PC-9 (cell line): ENCODE results near the gene SMARCD1. TPM values are rescaled to one million over a fixed set of nuclear protein-coding genes. Genes with fewer than 3 reads are reported as not detected.

Experiments
- BruUV-seq: library from RNA; stranded (reverse); fragments of 400-500 nt; replicated peaks from 2 replicates; lab custom pipeline; 2021; lab: Mats Ljungman, UMichigan
- CTCF ChIA-PET: fragments of 300-600 bp; sonication (Branson Sonifier 250); formaldehyde crosslinking; loops from one replicate; lab custom pipeline; 2022; ENCODE audit warnings: antibody characterized with exemption; lab: Charles Lee
- POLR2A ChIA-PET: fragments of 300-600 bp; sonication (Branson Sonifier 250); formaldehyde crosslinking; loops from one replicate; lab custom pipeline; 2022; ENCODE audit warnings: antibody characterized with exemption; ENCODE audit not compliant: unreplicated experiment; lab: Charles Lee
- DNase-seq, 2 experiments: peaks; one replicate each; pipeline versions ENCODE4 v3.0.0 to v3.0.0-alpha.2; 2015 to 2022; ENCODE audit warnings: mixed read lengths in 1 of 2
- H2AFZ ChIP-seq: fragments of 200-600 bp; sonication (generic); 2 replicates; pipeline ENCODE4 v1.8.1; 2017; ENCODE audit warnings: antibody characterized with exemption
- H3F3A ChIP-seq: fragments of 200-600 bp; sonication (generic); 2 replicates; pipeline ENCODE4 v1.8.1; 2017; ENCODE audit warnings: antibody characterized with exemption, mild to moderate bottlenecking, low read depth; ENCODE audit not compliant: insufficient read depth
- H3K27ac ChIP-seq: fragments of 200-600 bp; sonication (generic); 2 replicates; pipeline ENCODE4 v1.6.1; 2016; ENCODE audit warnings: mixed run types
- H3K27me3 ChIP-seq: fragments of 200-600 bp; sonication (generic); 2 replicates; pipeline ENCODE4 v1.6.1; 2016; ENCODE audit warnings: low read depth, mixed run types; ENCODE audit not compliant: insufficient read depth
- H3K36me3 ChIP-seq: fragments of 200-600 bp; sonication (generic); 2 replicates; pipeline ENCODE4 v1.6.1; 2016; ENCODE audit warnings: low read depth, mixed run types
- H3K4me1 ChIP-seq: fragments of 200-600 bp; sonication (generic); replicated peaks from 2 replicates; pipeline ENCODE4 v1.6.1; 2016; ENCODE audit warnings: mixed run types; ENCODE audit not compliant: insufficient read depth
- H3K4me2 ChIP-seq: fragments of 200-600 bp; sonication (generic); 2 replicates; pipeline ENCODE4 v1.6.1; 2017; ENCODE audit warnings: mixed run types
- H3K4me3 ChIP-seq: fragments of 200-600 bp; sonication (generic); 2 replicates; pipeline ENCODE4 v1.6.1; 2016; ENCODE audit warnings: mixed run types
- H3K79me2 ChIP-seq: fragments of 200-600 bp; sonication (generic); 2 replicates; pipeline ENCODE4 v1.6.1; 2017; ENCODE audit warnings: low read depth, mixed run types
- H3K9me2 ChIP-seq: fragments of 200-600 bp; sonication (generic); 2 replicates; pipeline ENCODE4 v1.8.1; 2017; ENCODE audit warnings: mild to moderate bottlenecking; ENCODE audit not compliant: insufficient read depth
- H3K9me3 ChIP-seq: fragments of 200-600 bp; sonication (generic); 2 replicates; pipeline ENCODE4 v1.8.1; 2016; ENCODE audit warnings: low read depth; ENCODE audit not compliant: insufficient read depth
- H4K20me1 ChIP-seq: fragments of 200-600 bp; sonication (generic); 2 replicates; pipeline ENCODE4 v1.8.1; 2017; ENCODE audit not compliant: insufficient read depth
- CTCF ChIP-seq: fragments of 200-600 bp; sonication (generic); conservative IDR thresholded peaks from 2 replicates; pipeline ENCODE4 v1.6.1; 2017; ENCODE audit warnings: mixed run types, antibody characterized with exemption, mild to moderate bottlenecking, moderate library complexity
- EZH2 ChIP-seq: fragments of 200-600 bp; sonication (generic); IDR thresholded peaks from 2 replicates; pipeline ENCODE4 v1.8.0; 2017; ENCODE audit warnings: antibody characterized with exemption, low read depth
- intact Hi-C: fragments of 100-400 bp; cut with micrococcal nuclease; formaldehyde crosslinking; loops from one replicate; pipeline ENCODE4 v1.10.0; 2022; ENCODE audit not compliant: unreplicated experiment
- total RNA-seq: library from RNA; stranded (reverse); gene quantifications from 2 replicates; pipeline ENCODE4 v1.2.3, GENCODE V29; 2021

Gene SMARCD1
- total RNA-seq, 1 experiment from 2014 or later, result 48.8 TPM

- no peak for DNase-seq
- Histone ChIP-seq H3K27me3 (no peaks in the 10 kb centered on the region), H2AFZ (no peak overlapping the region), H3K9me3 (no peaks in the 10 kb centered on the region), H4K20me1 (no peaks in the 10 kb centered on the region), H3K27ac (no peak overlapping the region), H3K9me2 (no peaks in the 10 kb centered on the region), H3F3A (no peaks in the 10 kb centered on the region), H3K4me3 (no peak overlapping the region), H3K4me2 (no peak overlapping the region), H3K4me1 (no peaks in the 10 kb centered on the region), H3K79me2 (no peaks in the 10 kb centered on the region), H3K36me3 (no peaks in the 10 kb centered on the region)
- TF ChIP-seq CTCF (no peak), EZH2 (no peak)
- no TSS peak for BruUV-seq
- ChIA-PET CTCF (no interaction called here), POLR2A (no interaction called here)
- intact Hi-C loops, result loop anchor here (5.0 kb wide), 2 partner anchors 1275 to 1945 kb away; no protein-coding TSS in a partner anchor
Measured at GRCh38 chr12:50077099-50077498, 8.0 kb upstream of the SMARCD1 start.

GRCh38 chr12:50078281-50078680, 6.9 kb upstream of the SMARCD1 start:
- H3K4me3 ChIP-seq, result no peak overlapping the region
- H2AFZ ChIP-seq, result no peak overlapping the region
- H3K27me3 ChIP-seq, result no peaks in the 10 kb centered on the region
- DNase-seq, result no peak
- ChIA-PET POLR2A (no interaction called here), CTCF (no interaction called here)
- no peaks in the 10 kb centered on the region for H3K9me2 ChIP-seq
- no peaks in the 10 kb centered on the region for H3K36me3 ChIP-seq
- peaks cover 1% of the 10 kb centered on the region; the same call in 1 of the 2 replicates for H3K4me1 ChIP-seq
- no peak overlapping the region for H3K4me2 ChIP-seq
- no peak overlapping the region for H3K27ac ChIP-seq
- no peaks in the 10 kb centered on the region for H3K9me3 ChIP-seq
- no peaks in the 10 kb centered on the region for H3K79me2 ChIP-seq
- BruUV-seq, result no TSS peak
- no peaks in the 10 kb centered on the region; the same call in 1 of the 2 replicates for H3F3A ChIP-seq
- TF ChIP-seq CTCF (no peak), EZH2 (no peak)
- intact Hi-C loops, result loop anchor here (5.0 kb wide), 2 partner anchors 1274 to 1944 kb away; no protein-coding TSS in a partner anchor
- H4K20me1 ChIP-seq, result no peaks in the 10 kb centered on the region

GRCh38 chr12:50079771-50080170, 5.4 kb upstream of the SMARCD1 start:
- BruUV-seq, result no TSS peak
- ChIA-PET POLR2A (interaction anchor here (0.8 kb wide), 1 partner anchor 11 kb away, joined by 6 read pairs; no protein-coding TSS in a partner anchor), CTCF (no interaction called here)
- no peaks in the 10 kb centered on the region for H4K20me1 ChIP-seq
- no peak overlapping the region for H3K27ac ChIP-seq
- no peak overlapping the region for H3K4me3 ChIP-seq
- no peaks in the 10 kb centered on the region for H3K9me3 ChIP-seq
- intact Hi-C loops, result loop anchor here (5.0 to 10.0 kb wide), 3 partner anchors 325 to 1943 kb away; partner anchors contain the start of gene LARP4
- peaks cover 12% of the 10 kb centered on the region; the same call in 1 of the 2 replicates for H3K4me1 ChIP-seq
- H3K27me3 ChIP-seq, result no peaks in the 10 kb centered on the region
- H2AFZ ChIP-seq, result no peak overlapping the region
- H3K36me3 ChIP-seq, result no peaks in the 10 kb centered on the region
- H3F3A ChIP-seq, result no peaks in the 10 kb centered on the region; the same call in 1 of the 2 replicates
- TF ChIP-seq EZH2, result no peak
- no peak for TF ChIP-seq CTCF
- DNase-seq, result no peak
- no peak overlapping the region for H3K4me2 ChIP-seq
- H3K9me2 ChIP-seq, result no peaks in the 10 kb centered on the region
- peaks cover 5% of the 10 kb centered on the region for H3K79me2 ChIP-seq
